ENCODE measurements around the gene KLHDC9. TPM values are rescaled to one million over a fixed set of nuclear protein-coding genes. Genes with fewer than 3 reads are reported as not detected.

Gene KLHDC9
- total and polyA plus RNA-seq, 2 donors, result 1.9 to 4.7 TPM

DNA sequence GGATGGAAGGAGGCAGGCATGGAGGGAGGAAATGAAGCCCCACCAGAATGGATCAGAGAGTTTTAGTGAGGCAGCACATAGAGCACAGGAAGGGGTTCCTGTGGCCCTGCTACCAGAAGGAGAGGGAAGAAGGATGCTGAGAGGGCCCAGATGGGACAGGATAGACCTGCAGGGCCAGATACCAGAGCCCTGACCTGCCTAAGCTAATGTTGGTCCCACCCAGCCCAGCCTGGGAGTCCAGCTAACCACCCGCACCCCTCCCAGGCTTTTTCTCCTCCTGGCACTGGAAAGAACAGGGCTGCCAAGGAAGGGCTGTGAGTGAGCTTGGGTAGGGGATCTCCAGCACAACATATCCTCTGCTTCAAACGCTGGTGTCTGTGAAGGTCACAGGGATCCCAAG, 15.7 kb upstream of the KLHDC9 start:
- Histone ChIP-seq H3K4me1 (ENCODE audit: control insufficient read depth in 2 of 2, insufficient read depth in 2 of 2, low read length in 2 of 2) (no peaks in the 10 kb centered on the region), H3K4me3 (ENCODE audit: low read length in 2 of 2) (no peak overlapping the region), H3K27me3 (ENCODE audit: control insufficient read depth in 2 of 2, insufficient read depth in 1 of 2, low read length in 1 of 2) (peaks cover 0 to 6% of the 10 kb centered on the region in 2 donors), H3K27ac (ENCODE audit: low read depth in 1 of 2, low read length in 1 of 2) (no peak overlapping the region), H3K36me3 (ENCODE audit: control insufficient read depth in 2 of 2, insufficient read depth in 2 of 2, low read length in 1 of 2) (no peaks in the 10 kb centered on the region), H3K9me3 (ENCODE audit: control insufficient read depth in 2 of 2, insufficient read depth in 1 of 2, low read length in 1 of 2) (no peaks in the 10 kb centered on the region)
- 96% methylated on average over 2 of the region's 2 CpGs for WGBS
- DNase-seq (ENCODE audit: low read depth in 6 of 9, low spot score in 9 of 9), result no peak

DNA sequence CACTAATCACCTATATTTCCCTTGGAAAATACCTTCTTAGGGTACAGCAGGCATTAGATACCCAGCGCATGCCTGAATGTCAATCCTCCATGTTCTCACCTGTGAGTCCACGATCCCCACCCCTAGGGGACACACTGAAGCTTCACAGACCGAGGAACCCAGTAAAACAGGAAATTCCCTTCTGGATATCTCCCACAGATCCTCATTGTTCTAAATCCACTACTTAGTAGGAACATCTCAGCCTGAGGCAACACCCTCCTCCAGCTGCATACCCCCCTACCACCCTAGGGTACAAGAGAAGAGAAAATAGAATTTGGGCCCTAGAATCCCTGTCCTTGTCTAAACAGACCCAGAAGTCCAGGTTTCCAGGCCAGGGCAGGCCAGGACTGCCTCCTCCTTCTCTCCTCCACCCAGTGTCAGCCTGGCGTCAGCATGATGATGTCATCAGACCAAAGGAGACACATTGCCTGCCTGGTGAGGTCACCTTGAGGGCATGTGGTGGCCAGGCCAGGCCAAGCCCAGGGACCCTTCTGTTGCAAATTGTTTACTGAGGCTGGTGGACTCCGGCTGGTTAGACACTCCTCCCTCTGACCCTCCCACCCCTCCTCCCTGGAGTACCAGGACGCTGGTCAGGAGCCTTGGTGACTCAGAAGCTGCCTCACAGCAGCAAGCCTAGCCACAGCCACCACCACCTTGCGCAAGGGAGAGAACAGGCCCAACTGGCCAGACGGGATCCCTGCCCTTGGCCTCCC, 15.0 kb upstream of the KLHDC9 start:
- no peak for DNase-seq (ENCODE audit: low read depth in 6 of 9, low spot score in 9 of 9)
- peaks cover 0 to 6% of the 10 kb centered on the region in 2 donors for H3K27me3 ChIP-seq (ENCODE audit: control insufficient read depth in 2 of 2, insufficient read depth in 1 of 2, low read length in 1 of 2)
- 96% methylated on average over 8 of the region's 8 CpGs for whole genome bisulfite sequencing
- no peak overlapping the region for H3K4me3 ChIP-seq (ENCODE audit: low read length in 2 of 2)
- no peaks in the 10 kb centered on the region for H3K36me3 ChIP-seq (ENCODE audit: control insufficient read depth in 2 of 2, insufficient read depth in 2 of 2, low read length in 1 of 2)
- no peaks in the 10 kb centered on the region for H3K4me1 ChIP-seq (ENCODE audit: control insufficient read depth in 2 of 2, insufficient read depth in 2 of 2, low read length in 2 of 2)
- H3K27ac ChIP-seq (ENCODE audit: low read depth in 1 of 2, low read length in 1 of 2), result no peak overlapping the region
- no peaks in the 10 kb centered on the region for H3K9me3 ChIP-seq (ENCODE audit: control insufficient read depth in 2 of 2, insufficient read depth in 1 of 2, low read length in 1 of 2)

DNA sequence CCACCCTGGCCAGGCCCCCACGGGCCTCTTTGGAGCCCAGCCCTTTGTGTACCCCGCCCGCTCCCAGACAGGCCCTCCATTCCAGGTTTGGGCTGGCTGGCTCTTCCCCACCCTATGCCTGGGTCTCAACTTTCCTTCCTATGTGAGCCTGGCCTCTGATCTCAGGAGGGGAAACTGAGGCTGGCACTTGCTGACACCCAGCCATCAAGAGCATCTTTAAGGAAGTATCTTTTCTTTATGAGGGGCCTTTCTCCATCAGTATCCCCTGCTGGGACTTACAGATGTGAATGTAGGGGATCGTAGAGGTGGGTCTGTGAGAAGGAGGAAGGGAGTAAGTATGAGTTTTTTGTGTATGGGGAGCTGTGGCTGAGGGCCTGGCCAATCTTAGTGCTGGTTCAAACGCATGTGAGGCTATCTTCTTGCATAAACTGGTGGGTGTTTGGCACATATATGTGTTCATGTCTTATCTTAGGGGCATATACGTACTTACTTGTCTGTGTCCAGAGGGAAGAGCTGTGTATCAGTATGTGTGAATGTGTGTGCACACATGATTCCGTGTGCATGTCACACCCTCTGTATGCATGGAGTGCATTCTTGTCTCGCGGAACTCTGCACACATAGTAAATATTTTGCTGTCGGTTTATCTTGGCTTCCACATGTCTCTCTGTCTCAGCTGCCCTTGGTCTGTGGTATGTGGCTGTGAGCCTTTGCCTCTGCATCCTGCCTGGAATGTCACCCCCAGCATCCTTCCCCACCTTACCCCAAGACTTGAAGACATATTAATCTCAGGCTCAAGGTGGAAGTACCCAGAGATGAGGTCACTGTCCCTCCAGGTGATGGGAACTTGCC, 14.2 kb upstream of the KLHDC9 start:
- Histone ChIP-seq H3K4me1 (ENCODE audit: control insufficient read depth in 2 of 2, insufficient read depth in 2 of 2, low read length in 2 of 2) (no peaks in the 10 kb centered on the region), H3K4me3 (ENCODE audit: low read length in 2 of 2) (no peak overlapping the region), H3K27me3 (ENCODE audit: control insufficient read depth in 2 of 2, insufficient read depth in 1 of 2, low read length in 1 of 2) (peaks cover 0 to 6% of the 10 kb centered on the region in 2 donors), H3K36me3 (ENCODE audit: control insufficient read depth in 2 of 2, insufficient read depth in 2 of 2, low read length in 1 of 2) (no peaks in the 10 kb centered on the region), H3K27ac (ENCODE audit: low read depth in 1 of 2, low read length in 1 of 2) (no peak overlapping the region), H3K9me3 (ENCODE audit: control insufficient read depth in 2 of 2, insufficient read depth in 1 of 2, low read length in 1 of 2) (no peaks in the 10 kb centered on the region)
- DNase-seq (ENCODE audit: low read depth in 6 of 9, low spot score in 9 of 9), result no peak
- whole genome bisulfite sequencing, result 94% methylated on average over 10 of the region's 10 CpGs

DNA sequence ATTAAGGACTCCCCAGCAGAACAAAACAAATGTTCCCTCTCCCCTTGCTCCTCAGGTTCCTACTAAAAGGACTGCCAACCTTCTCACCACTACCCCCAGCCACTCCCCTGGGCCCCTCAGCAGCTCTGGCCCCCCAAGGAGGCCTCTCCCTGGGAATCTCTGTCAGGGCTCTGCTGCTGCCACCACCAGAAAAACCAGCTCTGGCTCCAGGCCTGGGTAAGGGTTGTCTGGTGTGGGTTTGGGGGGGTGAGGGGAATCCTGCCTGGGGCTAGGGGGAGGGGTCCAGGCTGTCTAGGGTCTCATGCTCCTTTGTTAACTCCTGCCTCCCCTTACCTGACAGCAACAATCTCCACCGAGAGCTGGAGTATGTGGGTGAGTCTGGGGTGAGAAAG, 13.6 kb upstream of the KLHDC9 start:
- WGBS, result 93% methylated on average over 1 of the region's 1 CpG

DNA sequence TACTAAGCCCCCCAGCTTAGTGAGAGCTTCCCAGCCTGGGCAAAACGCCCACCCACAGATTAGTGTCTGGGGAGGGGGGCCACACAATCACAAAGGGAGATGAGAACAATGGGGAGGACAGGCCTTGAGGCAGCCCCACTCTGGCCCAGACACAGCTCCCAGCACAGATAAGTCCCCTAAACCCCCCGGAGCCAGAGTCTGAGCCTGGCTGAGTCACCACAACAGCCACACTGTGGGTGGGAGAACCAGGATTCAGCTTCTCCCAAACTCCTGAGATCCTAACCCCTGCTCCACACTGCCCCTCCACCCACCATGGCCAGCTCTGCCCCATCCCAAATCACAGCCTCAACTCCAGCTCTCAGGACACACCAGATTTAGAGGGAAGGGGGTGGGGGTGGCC, 13.0 kb upstream of the KLHDC9 start:
- DNase-seq (ENCODE audit: low read depth in 6 of 9, low spot score in 9 of 9), result no peak
- Histone ChIP-seq H3K36me3 (ENCODE audit: control insufficient read depth in 2 of 2, insufficient read depth in 2 of 2, low read length in 1 of 2) (no peaks in the 10 kb centered on the region), H3K27ac (ENCODE audit: low read depth in 1 of 2, low read length in 1 of 2) (no peak overlapping the region), H3K27me3 (ENCODE audit: control insufficient read depth in 2 of 2, insufficient read depth in 1 of 2, low read length in 1 of 2) (no peaks in the 10 kb centered on the region), H3K4me1 (ENCODE audit: control insufficient read depth in 2 of 2, insufficient read depth in 2 of 2, low read length in 2 of 2) (peaks cover 0 to under 1% of the 10 kb centered on the region in 2 donors), H3K9me3 (ENCODE audit: control insufficient read depth in 2 of 2, insufficient read depth in 1 of 2, low read length in 1 of 2) (no peaks in the 10 kb centered on the region), H3K4me3 (ENCODE audit: low read length in 2 of 2) (no peak overlapping the region)
- WGBS, result 95% methylated on average over 2 of the region's 2 CpGs

More for the DNA sequence above, 13.6 kb upstream of the KLHDC9 start:
- DNase-seq (ENCODE audit: low read depth in 6 of 9, low spot score in 9 of 9), result no peak
- H3K36me3 ChIP-seq (ENCODE audit: control insufficient read depth in 2 of 2, insufficient read depth in 2 of 2, low read length in 1 of 2), result no peaks in the 10 kb centered on the region
- H3K4me3 ChIP-seq (ENCODE audit: low read length in 2 of 2), result no peak overlapping the region
- H3K9me3 ChIP-seq (ENCODE audit: control insufficient read depth in 2 of 2, insufficient read depth in 1 of 2, low read length in 1 of 2), result no peaks in the 10 kb centered on the region
- H3K4me1 ChIP-seq (ENCODE audit: control insufficient read depth in 2 of 2, insufficient read depth in 2 of 2, low read length in 2 of 2), result no peaks in the 10 kb centered on the region
- H3K27ac ChIP-seq (ENCODE audit: low read depth in 1 of 2, low read length in 1 of 2), result no peak overlapping the region
- H3K27me3 ChIP-seq (ENCODE audit: control insufficient read depth in 2 of 2, insufficient read depth in 1 of 2, low read length in 1 of 2), result peaks cover 0 to 3% of the 10 kb centered on the region in 2 donors

DNA sequence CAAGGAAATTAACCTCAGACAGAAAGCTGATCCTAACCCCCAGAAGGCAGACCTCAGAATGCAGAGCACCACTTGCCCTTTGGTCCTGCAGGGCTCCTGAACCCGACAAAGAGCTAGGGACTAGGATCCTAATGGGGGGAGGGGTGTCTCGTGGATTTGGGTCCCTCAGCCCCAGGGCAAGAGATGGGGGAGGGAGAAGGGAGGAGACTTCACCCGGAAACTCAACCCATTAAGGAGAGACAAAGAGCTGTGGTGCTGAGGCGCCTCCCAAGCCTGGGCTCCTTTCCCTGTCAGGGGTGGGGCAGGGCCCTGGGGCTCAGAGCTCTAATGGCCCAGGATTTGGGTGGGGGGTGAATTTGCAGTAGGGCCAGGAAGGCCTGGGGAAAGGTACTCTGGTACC, 11.7 kb upstream of the KLHDC9 start:
- H3K27me3 ChIP-seq (ENCODE audit: control insufficient read depth in 2 of 2, insufficient read depth in 1 of 2, low read length in 1 of 2), result no peaks in the 10 kb centered on the region
- H3K27ac ChIP-seq (ENCODE audit: low read depth in 1 of 2, low read length in 1 of 2), result no peak overlapping the region
- H3K4me3 ChIP-seq (ENCODE audit: low read length in 2 of 2), result no peak overlapping the region
- H3K4me1 ChIP-seq (ENCODE audit: control insufficient read depth in 2 of 2, insufficient read depth in 2 of 2, low read length in 2 of 2), result peaks cover 0 to 3% of the 10 kb centered on the region in 2 donors
- 88% methylated on average over 4 of the region's 4 CpGs for WGBS
- no peaks in the 10 kb centered on the region for H3K9me3 ChIP-seq (ENCODE audit: control insufficient read depth in 2 of 2, insufficient read depth in 1 of 2, low read length in 1 of 2)
- DNase-seq (ENCODE audit: low read depth in 6 of 9, low spot score in 9 of 9), result no peak
- no peaks in the 10 kb centered on the region for H3K36me3 ChIP-seq (ENCODE audit: control insufficient read depth in 2 of 2, insufficient read depth in 2 of 2, low read length in 1 of 2)

DNA sequence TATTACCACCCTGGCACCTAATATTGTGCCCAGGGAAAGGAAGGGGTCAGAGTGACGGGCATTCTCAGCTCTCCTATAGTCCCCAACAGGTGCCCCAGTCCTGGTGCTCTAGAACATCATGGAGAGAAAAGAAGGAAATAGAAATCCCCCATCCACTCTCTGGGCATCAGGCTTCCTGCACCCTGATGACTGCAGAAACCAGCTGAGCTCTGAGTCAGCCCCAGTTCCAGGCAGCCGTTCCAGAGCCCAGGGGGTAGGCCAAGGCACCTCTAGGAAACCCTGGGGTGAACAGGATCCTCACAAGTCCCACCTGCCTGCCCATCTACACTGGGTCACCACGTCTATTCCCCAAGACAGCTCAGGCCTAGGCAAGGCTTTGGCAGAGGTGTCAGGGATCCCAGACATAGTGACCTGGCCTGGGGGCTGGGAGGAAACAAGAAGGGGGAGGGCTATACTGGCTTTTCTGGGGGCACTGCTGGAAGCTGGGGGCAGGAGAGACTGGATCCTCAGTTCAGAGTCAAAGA, 9.5 kb upstream of the KLHDC9 start:
- Histone ChIP-seq H3K4me3 (ENCODE audit: low read length in 2 of 2) (no peak overlapping the region), H3K4me1 (ENCODE audit: control insufficient read depth in 2 of 2, insufficient read depth in 2 of 2, low read length in 2 of 2) (peaks cover 0 to 3% of the 10 kb centered on the region in 2 donors)
- 92% methylated on average over 3 of the region's 3 CpGs for WGBS

DNA sequence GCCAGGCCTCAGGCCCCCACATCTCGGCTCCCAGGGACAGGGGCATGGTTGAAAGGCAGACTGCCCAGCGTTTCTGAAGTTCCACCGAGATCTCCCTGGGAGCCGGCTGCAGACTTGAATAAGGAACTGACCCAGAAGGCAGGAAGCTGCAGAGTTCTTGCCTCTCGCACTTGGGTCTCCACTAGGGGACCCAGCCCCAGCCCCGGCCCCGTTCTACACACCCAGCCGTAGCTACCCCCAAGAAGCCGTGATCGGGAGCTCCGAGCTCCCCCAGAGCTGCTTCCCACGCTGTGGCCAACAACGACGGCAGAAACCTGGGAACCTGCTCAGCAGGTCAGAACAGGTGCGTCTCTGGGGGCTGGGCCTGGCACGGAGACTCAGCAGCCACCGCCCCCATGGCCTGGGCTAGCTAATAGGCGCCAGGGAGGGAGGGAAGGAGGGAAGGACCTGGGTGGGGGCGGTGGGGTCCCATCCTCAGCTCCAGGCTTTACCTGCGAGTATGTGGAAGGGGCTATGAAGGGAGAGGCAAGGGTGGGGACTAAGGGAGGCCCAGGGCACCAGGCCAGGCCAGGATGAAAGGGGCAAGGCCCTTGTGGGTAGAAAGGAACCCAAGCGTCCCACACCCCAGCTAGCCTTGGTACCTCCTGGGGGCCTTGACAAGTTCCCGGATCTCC, 8.8 kb upstream of the KLHDC9 start, which contains the start of gene NECTIN4:
TSS of gene NECTIN4 (minus strand) at position 308 of the 674 bp plus-strand sequence. CDS start at position 46, 262 bp downstream.
- 88% methylated on average over 22 of the region's 22 CpGs for WGBS
- no peak within 1 kb of the TSS for H3K4me3 ChIP-seq (ENCODE audit: low read length in 2 of 2)
- no peaks in the 10 kb centered on the region for H3K36me3 ChIP-seq (ENCODE audit: control insufficient read depth in 2 of 2, insufficient read depth in 2 of 2, low read length in 1 of 2)
- H3K27ac ChIP-seq (ENCODE audit: low read depth in 1 of 2, low read length in 1 of 2), result no peak within 1 kb of the TSS
- no peaks in the 10 kb centered on the region for H3K9me3 ChIP-seq (ENCODE audit: control insufficient read depth in 2 of 2, insufficient read depth in 1 of 2, low read length in 1 of 2)
- peaks cover 0 to 3% of the 10 kb centered on the region in 2 donors for H3K4me1 ChIP-seq (ENCODE audit: control insufficient read depth in 2 of 2, insufficient read depth in 2 of 2, low read length in 2 of 2)
- no peaks in the 10 kb centered on the region for H3K27me3 ChIP-seq (ENCODE audit: control insufficient read depth in 2 of 2, insufficient read depth in 1 of 2, low read length in 1 of 2)
- no peak for DNase-seq (ENCODE audit: low read depth in 6 of 9, low spot score in 9 of 9)

More for the DNA sequence above, 9.5 kb upstream of the KLHDC9 start:
- Histone ChIP-seq H3K36me3 (ENCODE audit: control insufficient read depth in 2 of 2, insufficient read depth in 2 of 2, low read length in 1 of 2) (no peaks in the 10 kb centered on the region), H3K9me3 (ENCODE audit: control insufficient read depth in 2 of 2, insufficient read depth in 1 of 2, low read length in 1 of 2) (no peaks in the 10 kb centered on the region), H3K27me3 (ENCODE audit: control insufficient read depth in 2 of 2, insufficient read depth in 1 of 2, low read length in 1 of 2) (no peaks in the 10 kb centered on the region), H3K27ac (ENCODE audit: low read depth in 1 of 2, low read length in 1 of 2) (no peak overlapping the region)
- DNase-seq (ENCODE audit: low read depth in 6 of 9, low spot score in 9 of 9), result no peak

Data from thymus (tissue), 11 donors.